Measurements from ENCODE around the gene POLR2A.
"Not testable (repeated sequence)": the region's sequence is repeated elsewhere in the genome, so short reads cannot be mapped to it uniquely, and the experiment has no call there.

The POLR2A gene

DNA sequence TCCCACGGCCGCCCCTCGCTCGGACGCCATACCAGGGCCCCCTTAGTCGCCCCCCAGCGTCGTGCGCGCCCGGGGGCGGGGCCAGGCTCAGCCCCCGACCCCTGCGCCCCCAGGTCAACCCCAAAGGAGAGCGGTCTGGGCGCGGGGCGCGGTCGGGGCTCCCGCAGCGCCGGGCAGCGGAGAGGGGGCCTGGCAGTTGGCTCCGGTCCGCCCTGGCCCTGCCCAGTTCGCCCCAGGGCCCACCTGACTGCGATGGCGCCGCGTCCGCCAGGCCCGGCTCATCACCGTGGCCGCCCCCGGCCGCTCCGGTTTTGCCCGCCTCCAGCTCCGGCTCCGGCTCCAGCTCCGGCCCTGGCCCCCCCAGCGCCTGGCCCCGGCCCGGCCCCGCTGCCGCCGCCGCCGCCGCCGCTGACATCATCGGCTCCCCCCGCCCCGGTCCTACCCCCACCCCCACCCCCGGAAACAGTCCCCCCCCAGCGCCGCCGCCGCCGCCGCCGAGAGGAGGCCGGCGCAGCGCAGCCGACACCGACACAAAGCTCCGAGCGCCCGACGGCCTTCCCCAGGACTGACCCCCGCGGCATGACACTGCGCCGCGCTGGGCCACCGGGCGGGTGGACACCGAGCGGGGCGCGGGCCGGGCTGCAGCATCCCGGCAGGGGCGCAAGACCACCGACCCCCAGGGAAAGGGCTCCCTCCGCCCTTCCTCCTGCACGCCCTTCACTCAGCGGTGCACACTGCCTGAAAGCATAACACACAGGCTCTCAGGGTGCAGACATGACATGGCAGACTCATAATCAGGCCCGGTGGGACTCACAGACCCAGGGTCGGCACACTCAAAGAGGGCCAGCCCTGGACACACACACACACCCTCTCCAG is 4.7 kb upstream of the POLR2A start, which contains the start of gene ZBTB4:
TSS of gene ZBTB4 (minus strand) at position 419 of the 876 bp plus-strand sequence. CDS start 12,830 bp downstream, outside the sequence.
- peak in 1 of 2 donors; percentile 27 for DNase-seq

DNA sequence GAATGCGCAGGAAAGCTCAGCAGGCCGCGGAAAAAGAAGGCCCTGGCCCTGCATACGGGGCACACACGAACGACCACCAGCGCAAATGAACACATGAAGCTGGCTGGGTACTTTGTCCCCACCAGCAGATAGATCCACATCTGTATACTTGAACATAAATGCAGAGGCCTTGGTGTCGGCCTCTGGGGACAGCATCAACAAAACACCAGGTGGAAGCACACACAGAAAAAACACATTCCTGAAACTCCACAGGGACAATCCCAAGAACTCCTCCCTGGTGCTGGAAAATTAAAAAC is 4.1 kb upstream of the POLR2A start:
- DNase-seq = no peak

DNA sequence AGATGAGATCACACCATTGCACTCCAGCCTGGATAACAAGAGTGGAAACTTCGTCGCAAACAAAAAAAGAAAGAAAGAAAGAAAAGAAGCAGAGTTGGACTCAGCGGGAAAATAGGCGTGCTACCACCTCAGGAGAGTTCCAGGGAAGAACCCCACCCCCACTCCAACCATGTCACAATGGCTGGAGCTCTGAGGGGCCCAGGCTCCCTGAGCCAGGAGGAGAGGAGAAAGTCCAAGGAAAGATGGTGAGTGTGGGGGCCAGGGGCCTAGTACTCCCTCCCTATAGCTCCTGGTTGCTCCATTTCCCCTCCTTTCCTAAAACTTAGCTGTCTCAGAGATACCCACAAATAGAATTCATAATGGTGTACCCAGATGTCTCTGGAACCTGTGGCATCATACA is 2.9 kb upstream of the POLR2A start, which contains the start of gene SLC35G6:
TSS of gene SLC35G6 (plus strand) at position 172 of the 400 bp plus-strand sequence. CDS start at position 243, 71 bp downstream.
- DNase-seq = not testable (repeated sequence)

DNA sequence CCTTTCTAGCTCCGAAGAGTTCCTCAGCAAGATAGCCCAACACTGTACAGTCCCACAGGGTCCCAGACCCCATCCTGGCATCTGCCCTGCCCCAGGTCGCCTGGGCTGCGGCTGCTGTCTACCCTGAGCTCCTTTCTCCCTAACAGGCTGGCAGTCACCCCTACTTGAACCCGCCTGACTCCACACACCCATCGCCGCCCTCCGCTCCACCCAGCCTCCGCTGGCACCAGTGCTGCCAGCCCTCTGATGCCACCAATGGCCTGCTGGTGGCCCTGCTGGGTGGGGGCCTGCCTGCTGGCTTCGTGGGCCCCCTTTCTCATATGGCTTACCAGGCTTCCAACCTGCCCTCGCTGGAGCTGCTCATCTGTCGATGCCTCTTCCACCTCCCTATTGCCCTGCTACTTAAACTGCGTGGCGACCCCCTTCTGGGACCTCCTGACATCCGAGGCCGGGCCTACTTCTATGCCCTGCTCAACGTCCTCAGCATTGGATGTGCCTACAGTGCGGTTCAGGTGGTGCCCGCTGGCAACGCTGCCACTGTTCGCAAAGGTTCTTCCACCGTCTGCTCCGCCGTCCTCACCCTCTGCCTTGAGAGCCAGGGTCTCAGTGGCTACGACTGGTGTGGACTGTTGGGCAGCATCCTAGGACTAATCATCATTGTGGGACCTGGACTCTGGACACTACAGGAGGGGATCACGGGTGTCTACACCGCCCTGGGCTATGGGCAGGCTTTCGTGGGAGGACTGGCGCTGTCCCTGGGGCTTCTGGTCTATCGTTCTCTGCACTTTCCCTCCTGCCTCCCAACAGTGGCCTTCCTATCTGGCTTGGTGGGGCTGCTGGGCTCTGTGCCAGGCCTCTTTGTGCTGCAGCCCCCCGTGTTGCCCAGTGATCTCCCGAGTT is 2.1 kb upstream of the POLR2A start:
- DNase-seq = not testable (repeated sequence)

DNA sequence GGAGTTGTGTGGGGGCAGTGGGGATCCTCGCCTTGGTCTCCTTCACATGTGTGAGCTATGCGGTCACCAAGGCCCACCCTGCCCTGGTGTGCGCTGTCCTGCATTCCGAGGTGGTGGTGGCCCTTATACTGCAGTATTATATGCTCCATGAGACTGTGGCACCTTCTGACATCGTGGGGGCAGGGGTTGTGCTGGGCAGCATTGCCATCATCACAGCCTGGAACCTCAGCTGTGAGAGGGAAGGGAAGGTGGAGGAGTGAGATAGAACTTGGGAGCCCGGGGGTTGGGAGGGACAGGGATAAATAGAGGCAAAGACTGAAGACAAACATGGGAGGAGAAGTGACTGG is 1.5 kb upstream of the POLR2A start:
- not testable (repeated sequence) for DNase-seq

DNA sequence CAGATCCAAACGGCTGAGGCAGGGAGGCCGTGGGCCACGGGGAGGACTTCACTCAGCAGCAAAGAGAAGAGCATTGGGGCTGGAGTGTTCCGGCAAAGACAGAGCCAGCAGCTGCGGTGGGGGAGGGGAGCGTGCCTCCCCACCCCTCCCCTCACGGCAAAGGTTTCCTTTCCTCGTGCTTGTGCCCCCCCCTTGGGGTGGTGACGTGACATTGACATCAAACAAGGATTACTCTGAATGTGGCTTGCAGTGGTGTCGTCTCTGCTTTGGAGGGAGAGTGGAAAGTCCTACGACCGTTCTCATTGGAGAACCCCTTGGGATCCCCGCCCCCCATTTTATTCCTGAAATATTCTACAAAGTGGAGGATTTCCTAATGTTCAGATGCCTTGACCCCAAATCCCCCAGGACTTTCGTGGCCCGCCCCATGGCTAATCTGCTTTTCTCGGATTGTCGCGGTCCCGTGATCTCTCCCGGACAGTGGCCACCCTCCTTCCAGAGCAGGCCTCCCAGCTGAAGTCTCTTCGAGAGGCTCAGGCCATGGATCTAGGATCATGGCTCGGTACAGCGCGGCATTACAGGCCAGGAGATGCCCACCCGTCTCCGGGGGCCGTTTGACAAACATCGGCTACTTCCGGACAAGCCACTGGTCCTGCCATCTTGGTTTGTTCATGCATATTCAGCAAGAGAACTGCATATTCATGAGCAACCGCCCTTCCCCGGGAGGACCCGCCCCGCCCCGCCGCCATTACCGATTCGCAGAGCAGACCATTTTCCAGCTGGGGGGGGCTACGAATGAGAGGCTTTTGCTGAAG is 705 bp upstream of the POLR2A start:
- peak; percentile 92 to 93 for DNase-seq

DNA sequence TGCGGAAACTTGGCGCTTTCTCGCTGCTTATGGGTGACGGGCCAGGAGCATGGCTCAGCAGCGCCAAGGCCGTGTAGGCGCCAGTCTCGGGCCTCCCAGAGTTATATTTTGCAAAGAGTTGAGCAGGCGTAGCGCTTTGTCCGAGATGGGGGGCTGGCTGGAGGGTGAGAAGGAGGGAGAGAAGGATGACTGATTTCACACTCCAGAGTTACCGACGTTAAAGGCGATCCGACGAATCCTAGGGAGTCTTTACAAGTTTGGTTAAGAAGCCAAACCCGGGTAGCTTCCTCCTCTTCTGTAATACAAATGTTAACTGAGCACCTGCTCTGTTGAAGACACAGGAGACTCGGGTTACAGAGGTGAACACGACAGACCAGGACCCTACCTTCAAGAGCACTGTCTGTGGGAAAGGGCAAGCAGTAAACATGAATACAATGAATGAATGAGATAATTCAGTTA is 782 bp downstream of the POLR2A start:
- DNase-seq = no peak

DNA sequence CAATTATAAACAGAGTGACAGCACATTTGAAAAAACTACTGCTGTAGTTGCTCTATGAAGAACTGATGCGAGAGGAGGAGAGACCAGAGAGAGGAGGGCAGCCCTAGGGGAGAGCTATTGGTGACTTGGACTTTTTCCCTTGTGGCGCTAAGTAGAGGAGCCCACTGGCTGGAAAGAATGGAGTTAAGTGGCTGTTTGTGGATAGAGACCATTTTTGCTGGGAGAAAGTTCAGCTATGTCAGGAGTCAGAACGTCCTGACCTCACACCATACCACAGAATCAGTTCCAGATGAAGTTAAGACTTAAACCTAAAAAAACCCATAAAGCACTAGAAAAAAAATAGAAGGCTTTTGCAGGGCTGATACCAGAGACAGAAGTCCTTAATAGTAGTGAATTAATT is 2.0 kb downstream of the POLR2A start:
- no peak for DNase-seq

DNA sequence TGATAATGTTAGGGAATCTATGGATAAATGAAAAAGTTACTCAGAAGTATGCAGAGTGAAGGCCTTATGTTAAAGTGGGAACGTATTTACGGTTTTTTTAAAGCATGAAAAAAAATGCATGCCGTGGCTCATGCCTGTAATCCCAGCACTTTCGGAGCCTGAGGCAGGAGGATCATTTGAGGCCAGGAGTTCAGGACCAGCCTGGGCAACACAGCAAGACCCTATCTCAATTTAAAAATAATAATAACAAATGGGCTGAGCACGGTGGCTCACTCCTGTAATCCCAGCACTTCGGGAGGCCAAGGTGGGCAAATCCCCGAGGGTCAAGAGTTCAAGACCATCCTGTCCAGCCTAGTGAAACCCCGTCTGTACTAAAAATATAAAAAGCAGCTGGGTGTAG is 6.0 kb downstream of the POLR2A start:
- no peak for DNase-seq

DNA sequence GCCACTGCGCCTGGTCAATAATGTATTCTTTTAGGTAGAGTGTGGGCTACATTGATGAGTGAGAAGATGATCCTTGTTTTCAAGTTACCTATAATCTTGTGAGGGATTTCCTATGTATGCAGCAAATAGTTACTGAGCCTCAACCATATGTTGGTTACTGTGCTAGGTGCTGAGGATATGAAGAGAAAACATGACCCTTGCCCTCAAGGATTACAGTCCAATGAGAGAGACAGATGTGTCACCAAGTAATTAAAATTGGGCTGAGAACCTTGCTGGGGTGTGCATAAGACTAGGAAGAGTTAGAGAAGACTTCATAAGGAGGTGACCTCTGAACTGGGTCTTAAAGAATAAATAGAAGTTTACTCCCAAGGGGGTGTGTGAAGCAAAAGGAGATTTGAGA is 7.4 kb downstream of the POLR2A start:
- DNase-seq = no peak

DNA sequence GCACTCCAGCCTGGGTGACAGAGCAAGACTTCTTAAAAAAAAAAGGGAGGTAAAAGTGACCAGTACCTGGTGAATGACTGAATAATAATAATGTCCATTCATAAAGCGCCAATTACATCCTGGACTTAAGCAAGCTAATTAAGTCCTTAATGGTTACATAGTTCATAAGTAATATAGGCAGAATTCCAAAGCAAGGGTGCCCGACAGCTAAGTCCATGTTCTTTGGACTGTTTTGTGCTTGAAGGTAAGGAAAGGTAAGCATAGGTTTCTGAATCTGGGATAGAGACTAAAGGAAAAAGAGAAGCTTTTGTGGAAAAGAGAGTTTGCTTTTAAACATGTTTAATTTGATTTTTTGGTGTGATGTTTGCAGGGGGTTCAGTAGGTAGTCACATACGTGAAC is 9.8 kb downstream of the POLR2A start:
- DNase-seq = no peak

DNA sequence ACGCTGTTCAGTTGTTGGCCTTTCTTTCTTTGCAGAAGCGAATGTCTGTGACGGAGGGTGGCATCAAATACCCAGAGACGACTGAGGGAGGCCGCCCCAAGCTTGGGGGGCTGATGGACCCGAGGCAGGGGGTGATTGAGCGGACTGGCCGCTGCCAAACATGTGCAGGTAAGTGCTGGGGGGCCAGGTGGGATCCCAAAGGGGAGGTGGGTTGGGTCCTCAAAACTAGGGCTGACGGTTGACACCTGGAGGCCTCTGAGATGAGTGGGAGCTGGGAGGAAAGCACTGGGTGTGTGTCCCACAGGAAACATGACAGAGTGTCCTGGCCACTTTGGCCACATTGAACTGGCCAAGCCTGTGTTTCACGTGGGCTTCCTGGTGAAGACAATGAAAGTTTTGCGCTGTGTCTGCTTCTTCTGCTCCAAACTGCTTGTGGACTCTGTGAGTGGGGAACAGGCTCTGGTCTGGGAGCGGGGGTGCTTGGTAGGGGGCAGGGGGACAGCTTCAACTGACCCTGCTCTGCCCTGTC is 11.8 kb downstream of the POLR2A start:
- DNase-seq = no peak

DNA sequence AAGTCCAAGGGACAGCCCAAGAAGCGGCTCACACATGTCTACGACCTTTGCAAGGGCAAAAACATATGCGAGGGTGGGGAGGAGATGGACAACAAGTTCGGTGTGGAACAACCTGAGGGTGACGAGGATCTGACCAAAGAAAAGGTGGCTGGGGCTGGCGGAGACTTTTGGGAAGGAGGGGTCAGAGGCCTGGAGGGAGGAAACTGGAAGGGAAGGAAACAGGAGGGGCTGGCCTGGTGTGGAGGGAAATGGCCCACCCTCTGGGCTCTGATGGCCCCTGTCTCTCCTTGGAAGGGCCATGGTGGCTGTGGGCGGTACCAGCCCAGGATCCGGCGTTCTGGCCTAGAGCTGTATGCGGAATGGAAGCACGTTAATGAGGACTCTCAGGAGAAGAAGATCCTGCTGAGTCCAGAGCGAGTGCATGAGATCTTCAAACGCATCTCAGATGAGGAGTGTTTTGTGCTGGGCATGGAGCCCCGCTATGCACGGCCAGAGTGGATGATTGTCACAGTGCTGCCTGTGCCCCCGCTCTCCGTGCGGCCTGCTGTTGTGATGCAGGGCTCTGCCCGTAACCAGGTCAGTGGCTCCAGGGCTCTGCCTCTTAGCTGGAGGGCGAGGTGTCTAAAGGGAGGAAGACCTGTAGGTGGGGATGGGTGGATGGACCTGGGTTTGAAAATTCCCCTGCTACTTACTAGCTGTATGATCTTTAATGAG is 12.5 kb downstream of the POLR2A start:
- no peak for DNase-seq

DNA sequence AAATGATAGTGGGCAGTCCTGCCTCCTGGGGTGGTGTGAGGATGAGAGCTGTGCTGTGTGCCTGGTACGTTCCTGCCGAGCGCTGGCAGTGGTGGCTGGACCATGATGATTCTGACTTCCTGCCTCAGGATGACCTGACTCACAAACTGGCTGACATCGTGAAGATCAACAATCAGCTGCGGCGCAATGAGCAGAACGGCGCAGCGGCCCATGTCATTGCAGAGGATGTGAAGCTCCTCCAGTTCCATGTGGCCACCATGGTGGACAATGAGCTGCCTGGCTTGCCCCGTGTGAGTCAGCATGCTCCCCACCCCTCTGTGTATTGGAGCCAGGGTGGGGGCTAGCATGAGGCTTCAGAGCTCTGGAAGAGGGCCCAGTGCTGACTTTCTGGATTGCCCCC is 13.1 kb downstream of the POLR2A start:
- DNase-seq = no peak

DNA sequence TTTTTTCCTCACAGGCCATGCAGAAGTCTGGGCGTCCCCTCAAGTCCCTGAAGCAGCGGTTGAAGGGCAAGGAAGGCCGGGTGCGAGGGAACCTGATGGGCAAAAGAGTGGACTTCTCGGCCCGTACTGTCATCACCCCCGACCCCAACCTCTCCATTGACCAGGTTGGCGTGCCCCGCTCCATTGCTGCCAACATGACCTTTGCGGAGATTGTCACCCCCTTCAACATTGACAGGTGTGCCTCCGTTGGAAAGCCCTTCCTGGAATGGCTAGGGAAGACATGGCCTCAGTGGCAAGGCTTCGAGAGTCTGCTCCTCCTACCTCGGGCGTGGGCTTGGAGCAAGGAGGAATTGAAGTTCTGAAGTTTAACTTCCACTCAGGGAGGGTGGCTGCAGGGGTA is 13.5 kb downstream of the POLR2A start:
- DNase-seq = no peak

DNA sequence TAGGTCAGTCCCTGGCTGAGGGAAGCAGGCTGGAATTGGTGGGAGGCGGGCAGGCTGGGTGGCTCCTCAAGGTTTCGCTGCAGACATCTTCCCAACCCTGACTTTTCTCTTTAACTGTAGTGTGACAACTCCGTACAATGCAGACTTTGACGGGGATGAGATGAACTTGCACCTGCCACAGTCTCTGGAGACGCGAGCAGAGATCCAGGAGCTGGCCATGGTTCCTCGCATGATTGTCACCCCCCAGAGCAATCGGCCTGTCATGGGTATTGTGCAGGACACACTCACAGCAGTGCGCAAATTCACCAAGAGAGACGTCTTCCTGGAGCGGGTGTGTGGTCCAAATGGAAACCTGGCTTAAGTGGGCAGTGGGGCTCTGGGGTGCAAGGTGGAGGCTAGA is 15.0 kb downstream of the POLR2A start:
- no peak for DNase-seq

DNA sequence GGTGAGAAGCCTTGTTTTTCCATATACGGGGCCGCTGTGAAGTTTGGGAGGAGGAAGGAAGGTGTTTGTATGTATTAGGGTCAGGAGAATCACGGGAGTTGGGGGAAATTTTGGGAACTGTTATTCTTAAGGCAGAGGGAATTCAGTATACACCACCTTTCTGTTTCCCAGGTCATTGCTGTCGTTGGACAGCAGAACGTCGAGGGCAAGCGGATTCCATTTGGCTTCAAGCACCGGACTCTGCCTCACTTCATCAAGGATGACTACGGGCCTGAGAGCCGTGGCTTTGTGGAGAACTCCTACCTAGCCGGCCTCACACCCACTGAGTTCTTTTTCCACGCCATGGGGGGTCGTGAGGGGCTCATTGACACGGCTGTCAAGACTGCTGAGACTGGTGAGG is 17.6 kb downstream of the POLR2A start:
- no peak for DNase-seq

DNA sequence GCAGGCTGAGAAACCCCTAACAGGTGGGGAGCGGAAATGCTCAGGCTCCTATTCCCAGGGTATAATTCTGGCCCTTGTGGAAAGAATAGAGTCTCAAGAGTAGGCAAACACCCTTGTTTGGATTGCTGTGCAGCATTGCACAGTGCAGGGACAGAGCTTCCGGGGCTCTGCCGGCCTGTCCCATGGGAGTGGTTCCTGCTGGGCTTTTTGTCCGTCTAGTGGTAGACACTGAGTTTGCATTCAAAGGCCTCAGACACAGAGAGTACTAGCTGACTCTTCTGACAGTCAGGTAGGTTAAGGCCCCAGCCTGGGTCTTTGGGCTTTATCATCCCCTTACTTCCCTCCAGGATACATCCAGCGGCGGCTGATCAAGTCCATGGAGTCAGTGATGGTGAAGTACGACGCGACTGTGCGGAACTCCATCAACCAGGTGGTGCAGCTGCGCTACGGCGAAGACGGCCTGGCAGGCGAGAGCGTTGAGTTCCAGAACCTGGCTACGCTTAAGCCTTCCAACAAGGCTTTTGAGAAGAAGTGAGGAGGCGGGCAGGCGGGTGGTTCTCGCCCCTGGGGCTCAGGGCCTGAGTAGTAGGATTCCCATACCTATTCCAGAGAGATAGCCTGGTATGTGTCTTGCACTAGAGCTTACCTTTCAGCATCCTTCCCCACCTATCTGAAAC is 18.1 kb downstream of the POLR2A start:
- no peak for DNase-seq

DNA sequence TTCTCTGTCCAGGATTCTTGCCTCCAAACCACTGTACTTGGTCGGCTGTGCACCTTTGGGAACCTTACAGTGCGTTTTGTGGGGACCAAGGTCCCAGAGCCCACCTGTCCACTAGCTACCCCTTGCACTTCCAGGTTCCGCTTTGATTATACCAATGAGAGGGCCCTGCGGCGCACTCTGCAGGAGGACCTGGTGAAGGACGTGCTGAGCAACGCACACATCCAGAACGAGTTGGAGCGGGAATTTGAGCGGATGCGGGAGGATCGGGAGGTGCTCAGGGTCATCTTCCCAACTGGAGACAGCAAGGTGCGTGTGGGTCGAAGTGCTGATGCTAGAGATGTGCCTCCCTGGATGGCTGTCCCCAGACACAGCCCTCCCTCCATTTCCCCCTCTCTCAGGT is 18.8 kb downstream of the POLR2A start:
- peak in 1 of 2 donors; percentile 6 for DNase-seq

DNA sequence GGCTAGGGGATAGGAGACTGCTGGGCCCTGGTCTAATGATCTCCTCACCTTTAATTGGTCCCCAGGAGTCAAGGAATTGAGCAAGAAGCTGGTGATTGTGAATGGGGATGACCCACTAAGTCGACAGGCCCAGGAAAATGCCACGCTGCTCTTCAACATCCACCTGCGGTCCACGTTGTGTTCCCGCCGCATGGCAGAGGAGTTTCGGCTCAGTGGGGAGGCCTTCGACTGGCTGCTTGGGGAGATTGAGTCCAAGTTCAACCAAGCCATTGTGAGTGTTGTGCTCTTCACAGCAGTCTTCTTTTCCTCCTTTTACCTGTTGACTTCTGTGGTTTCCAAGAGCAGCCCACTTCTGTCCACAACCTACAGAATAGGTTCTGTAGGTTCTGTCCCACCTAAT is 19.4 kb downstream of the POLR2A start:
- no peak for DNase-seq

DNA sequence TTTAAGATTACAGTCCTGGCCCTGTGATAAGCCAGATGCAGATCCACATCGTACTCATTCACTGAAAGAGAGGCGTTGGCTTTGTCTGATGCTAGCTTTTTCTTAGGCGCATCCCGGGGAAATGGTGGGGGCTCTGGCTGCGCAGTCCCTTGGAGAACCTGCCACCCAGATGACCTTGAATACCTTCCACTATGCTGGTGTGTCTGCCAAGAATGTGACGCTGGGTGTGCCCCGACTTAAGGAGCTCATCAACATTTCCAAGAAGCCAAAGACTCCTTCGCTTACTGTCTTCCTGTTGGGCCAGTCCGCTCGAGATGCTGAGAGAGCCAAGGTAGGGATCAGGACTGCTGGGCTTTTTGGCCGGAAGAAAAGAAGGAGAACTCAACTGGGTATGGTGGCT is 24.0 kb downstream of the POLR2A start:
- DNase-seq = no peak
